GM19468 (cell line): Measurements from ENCODE around the gene CATSPERZ.
A peak's percentile ranks its signal among the peaks of the same experiment; 100 is the strongest.
"Not testable (repeated sequence)": the region's sequence is repeated elsewhere in the genome, so short reads cannot be mapped to it uniquely, and the experiment has no call there.

Experiments
- ATAC-seq: cut with Tn5 transposase; IDR thresholded peaks from one replicate; pipeline ENCODE4 v1.9.1; 2021; ENCODE audit warnings: mild to moderate bottlenecking, moderate library complexity, moderate number of reproducible peaks; ENCODE audit not compliant: unreplicated experiment; ENCODE audit errors: extremely low read depth

CATSPERZ gene

GRCh38 chr11:64297699-64298358 lies 2.3 kb upstream of the CATSPERZ start:
- no peak for ATAC-seq

GRCh38 chr11:64298966-64299846 lies 952 bp upstream of the CATSPERZ start:
- ATAC-seq: no peak

GRCh38 chr11:64303109-64304031 lies 3.2 kb downstream of the CATSPERZ start:
- no peak for ATAC-seq

GRCh38 chr11:64304032-64304315 lies 3.8 kb downstream of the CATSPERZ start:
- no peak for ATAC-seq

DNA sequence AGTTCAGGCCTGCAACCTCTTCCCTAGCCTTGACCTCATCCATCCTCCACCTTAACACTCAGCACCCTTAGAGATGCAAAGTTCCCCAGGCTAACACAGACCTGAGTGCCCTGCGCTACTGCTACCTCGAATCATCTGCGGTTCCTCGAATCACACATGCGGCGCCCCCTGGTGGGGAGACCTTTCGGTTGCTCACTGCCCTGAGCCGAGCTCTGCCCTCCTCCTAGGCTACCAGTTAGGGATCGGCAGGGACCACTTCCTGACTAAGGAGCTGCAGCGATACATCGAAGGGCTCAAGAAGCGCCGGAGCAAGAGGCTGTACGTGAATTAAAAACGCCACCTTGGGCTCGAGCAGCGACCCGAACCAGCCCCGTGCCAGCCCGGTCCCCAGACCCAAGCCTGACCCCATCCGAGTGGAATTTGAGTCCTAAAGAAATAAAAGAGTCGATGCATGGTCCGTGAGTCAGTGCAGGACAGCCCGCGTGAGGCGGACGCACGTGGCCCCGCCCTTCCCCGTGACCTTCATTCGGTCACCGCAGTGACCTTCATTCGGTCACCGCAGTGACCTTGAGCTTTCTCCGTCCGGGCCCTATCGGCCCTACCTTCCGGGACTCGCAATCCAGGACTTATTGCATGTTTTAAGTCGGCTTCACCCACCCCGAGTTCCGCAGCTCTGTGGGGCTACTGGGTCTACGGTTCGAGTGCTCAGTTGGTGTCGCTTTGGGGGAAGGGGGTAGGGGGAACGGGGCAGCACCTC lies 4.3 kb downstream of the CATSPERZ start:
- ATAC-seq: no peak

DNA sequence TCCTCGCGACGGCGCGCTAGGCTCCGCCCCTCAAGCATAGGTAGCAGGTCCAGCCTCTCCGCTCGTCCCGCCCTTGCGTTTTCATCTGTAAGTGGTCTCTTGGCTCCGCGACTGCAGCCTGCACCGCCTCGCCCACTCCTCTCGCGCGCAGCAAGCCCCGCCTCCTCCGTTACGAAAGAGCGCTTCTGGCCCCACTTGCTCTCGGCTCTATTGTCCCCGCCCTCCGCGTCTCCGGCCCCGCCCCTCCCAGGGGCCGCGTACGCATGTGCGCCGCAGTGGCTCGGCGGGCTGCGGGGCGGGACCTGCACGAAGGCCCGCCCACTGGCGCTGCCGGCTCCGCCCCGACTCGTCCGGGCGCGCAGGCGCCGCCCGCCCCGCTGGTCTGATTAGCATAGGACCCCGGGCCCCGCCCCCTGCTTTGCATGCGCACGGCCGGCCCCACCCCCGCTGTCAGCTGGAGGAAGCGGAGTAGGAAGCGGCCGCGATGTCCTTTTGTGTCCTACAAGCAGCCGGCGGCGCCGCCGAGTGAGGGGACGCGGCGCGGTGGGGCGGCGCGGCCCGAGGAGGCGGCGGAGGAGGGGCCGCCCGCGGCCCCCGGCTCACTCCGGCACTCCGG lies 5.0 kb downstream of the CATSPERZ start, which contains the start of gene ESRRA:
Gene ESRRA, plus strand, starts transcription at position 450 of the 616 bp plus-strand sequence. CDS start 1,656 bp downstream, outside the sequence.
- ATAC-seq: peak; percentile 61

DNA sequence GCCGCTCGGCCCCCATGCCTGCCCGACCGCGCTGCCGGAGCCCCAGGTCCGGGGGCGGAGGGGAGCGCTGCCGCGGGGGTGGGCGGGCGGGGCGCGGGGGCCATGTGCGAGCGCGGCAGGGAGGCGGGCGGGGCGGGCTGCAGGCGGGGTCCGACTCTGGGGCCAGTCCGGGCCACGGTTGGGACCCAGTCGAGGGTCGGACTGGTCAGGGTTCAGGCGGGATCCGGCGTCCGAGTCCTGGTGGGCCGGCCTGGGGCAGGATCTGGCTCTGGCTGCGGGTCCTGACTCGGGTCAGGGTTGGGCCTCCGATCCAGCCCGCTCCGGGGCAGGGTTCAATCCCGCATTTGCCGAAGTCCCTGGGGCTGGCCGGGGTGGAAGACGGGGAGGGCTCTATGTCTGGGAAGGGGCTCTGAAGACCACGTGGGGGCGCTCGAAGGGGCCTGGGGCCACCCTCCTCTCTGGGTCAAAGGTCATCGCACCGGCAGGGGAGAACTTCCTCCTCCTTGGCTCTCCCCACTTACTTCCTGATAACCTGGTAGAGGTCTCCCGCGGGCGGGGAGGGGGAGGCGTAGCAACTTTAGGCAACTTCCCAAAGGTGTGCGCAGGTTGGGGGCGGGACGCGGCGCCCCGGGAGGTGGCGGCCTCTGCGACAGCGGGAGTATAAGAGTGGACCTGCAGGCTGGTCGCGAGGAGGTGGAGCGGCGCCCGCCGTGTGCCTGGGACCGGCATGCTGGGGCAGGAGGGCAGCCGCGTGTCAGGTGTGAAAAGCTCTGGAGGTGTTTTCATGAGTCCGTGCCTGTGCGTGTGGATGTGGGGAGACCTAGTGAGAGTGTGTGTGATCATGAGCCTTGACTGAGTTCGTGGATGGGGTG lies 5.8 kb downstream of the CATSPERZ start:
- ATAC-seq: no peak

GRCh38 chr11:64306563-64306875 lies 6.4 kb downstream of the CATSPERZ start:
- no peak for ATAC-seq

DNA sequence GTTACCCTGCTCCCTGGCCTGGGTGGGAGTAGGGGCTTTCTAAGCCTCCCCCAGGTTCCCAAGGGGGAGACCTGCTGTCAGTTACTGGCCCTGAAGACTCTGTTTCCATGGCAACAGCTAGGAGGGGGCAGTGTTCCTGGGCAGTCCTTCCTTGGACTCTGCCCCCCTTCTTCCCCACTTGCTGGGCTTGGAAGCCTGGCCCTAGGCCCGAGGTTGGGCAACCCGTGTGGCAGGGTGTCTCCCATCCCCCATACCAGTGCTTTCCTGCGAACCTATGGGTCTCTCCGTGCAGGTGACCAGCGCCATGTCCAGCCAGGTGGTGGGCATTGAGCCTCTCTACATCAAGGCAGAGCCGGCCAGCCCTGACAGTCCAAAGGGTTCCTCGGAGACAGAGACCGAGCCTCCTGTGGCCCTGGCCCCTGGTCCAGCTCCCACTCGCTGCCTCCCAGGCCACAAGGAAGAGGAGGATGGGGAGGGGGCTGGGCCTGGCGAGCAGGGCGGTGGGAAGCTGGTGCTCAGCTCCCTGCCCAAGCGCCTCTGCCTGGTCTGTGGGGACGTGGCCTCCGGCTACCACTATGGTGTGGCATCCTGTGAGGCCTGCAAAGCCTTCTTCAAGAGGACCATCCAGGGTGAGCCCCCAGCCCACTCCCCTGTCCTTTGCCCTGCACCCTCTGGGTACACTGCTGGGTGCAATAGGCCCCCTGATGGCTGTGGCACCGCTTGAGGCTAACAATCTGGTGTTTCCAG lies 6.9 kb downstream of the CATSPERZ start:
- no peak for ATAC-seq

DNA sequence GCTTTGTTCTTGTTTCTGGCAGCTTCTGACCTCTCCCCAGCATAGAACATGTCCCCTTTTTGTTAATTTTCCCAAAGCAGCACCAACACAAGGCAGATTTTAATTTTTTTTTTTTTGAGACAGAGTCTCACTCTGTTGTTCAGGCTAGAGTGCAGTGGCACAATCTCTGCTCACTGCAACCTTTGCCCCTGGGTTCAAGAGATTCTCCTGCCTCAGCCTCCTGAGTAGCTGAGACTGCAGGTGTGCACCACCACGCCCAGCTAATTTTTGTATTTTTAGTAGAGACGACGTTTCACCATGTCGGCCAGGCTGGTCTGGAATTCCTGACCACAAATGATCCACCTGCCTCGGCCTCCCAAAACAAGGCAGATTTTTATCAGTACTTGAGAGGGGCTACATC lies 7.6 kb downstream of the CATSPERZ start:
- ATAC-seq: not testable (repeated sequence)

DNA sequence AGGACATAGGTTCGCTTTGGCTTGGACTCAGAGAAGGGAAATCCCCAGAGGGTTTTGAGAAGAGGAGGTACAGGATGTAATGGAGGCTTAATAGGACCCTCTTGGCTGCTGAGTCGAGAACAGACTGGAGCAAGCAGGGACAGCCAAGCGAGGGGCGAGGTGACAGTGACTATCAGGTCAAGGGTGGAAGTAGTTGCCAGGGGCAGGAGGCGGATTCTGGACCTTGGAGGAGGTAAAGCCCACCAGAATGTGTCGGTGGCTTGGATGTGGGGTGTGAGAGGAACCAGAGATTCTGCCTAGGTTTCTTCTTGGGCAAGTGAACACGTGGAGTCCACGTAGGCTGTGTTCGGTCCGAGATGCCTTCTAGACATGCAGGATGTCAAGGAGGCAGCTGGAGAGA lies 12.8 kb downstream of the CATSPERZ start:
- no peak for ATAC-seq

- no peak for ATAC-seq
These were observed 13.5 kb downstream of the CATSPERZ start for GRCh38 chr11:64313491-64314145.

- no peak for ATAC-seq
These were observed 14.1 kb downstream of the CATSPERZ start for GRCh38 chr11:64314146-64314804.

DNA sequence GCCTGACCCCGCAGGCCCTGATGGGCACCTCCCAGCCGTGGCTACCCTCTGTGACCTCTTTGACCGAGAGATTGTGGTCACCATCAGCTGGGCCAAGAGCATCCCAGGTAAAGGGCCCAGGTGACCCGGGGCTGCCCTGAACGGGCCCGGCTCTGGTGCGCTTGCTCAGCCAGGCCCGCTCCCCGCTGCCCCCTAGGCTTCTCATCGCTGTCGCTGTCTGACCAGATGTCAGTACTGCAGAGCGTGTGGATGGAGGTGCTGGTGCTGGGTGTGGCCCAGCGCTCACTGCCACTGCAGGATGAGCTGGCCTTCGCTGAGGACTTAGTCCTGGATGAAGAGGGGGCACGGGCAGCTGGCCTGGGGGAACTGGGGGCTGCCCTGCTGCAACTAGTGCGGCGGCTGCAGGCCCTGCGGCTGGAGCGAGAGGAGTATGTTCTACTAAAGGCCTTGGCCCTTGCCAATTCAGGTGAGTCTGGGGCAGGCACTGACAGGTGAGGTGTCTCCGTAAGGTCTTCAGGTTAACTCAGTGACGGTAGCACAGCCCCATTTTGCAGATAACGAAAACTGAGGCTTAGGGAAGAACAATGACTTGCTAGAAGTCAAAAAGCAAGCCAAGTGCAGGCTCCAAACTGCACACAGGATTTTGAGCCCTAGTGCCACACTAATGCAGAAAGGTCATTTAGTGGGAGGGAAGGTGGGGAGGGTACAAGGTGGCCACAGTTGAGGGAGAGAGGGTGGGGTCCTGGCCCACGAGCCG lies 14.8 kb downstream of the CATSPERZ start:
- no peak for ATAC-seq

GRCh38 chr11:64315667-64316526 lies 15.7 kb downstream of the CATSPERZ start:
- ATAC-seq: not testable (repeated sequence)
